OCI-LY3 (cell line): ENCODE results near the gene OXLD1.
A peak's percentile ranks its signal among the peaks of the same experiment; 100 is the strongest.

Experiments used
- H2AFZ ChIP-seq: fragments of 200-600, 300-600 bp; shearing (Covaris generic); 2 replicates; pipeline ENCODE4 v1.6.0; 2014; ENCODE audit warnings: antibody characterized with exemption, low read depth, low read length
- H3K27ac ChIP-seq: fragments of 200-600, 300-600 bp; sonication (generic); 2 replicates; pipeline ENCODE4 v1.5.1; 2014; ENCODE audit warnings: mild to moderate bottlenecking, low read length, moderate library complexity, mixed read lengths
- H3K27me3 ChIP-seq: fragments of 200-600, 300-600 bp; sonication (generic); 2 replicates; pipeline ENCODE4 v1.6.1; 2014; ENCODE audit warnings: low read depth, low read length, mixed read lengths
- H3K36me3 ChIP-seq: fragments of 200-600, 300-600 bp; sonication (generic); replicated peaks from 2 replicates; pipeline ENCODE3; 2014; ENCODE audit warnings: low read depth, low read length, mixed read lengths
- H3K4me1 ChIP-seq: fragments of 300-600, 200-600 bp; sonication (generic); 2 replicates; pipeline ENCODE4 v1.6.1; 2014; ENCODE audit warnings: low read length, mixed read lengths
- H3K4me2 ChIP-seq: fragments of 200-600, 300-600 bp; sonication (generic); 2 replicates; pipeline ENCODE4 v1.6.1; 2014; ENCODE audit warnings: low read length, mixed read lengths
- H3K4me3 ChIP-seq: fragments of 300-600, 200-600 bp; sonication (generic); 2 replicates; pipeline ENCODE4 v1.5.1; 2014; ENCODE audit warnings: antibody characterized with exemption, mild to moderate bottlenecking, low read length, moderate library complexity
- H3K79me2 ChIP-seq: fragments of 300-600, 200-600 bp; shearing (Covaris generic); 2 replicates; pipeline ENCODE4 v1.6.1; 2014; ENCODE audit warnings: mild to moderate bottlenecking, low read length, mixed read lengths
- H3K9ac ChIP-seq: fragments of 300-600, 200-600 bp; shearing (Covaris generic); 2 replicates; pipeline ENCODE4 v1.6.0; 2014; ENCODE audit warnings: mild to moderate bottlenecking, low read length, moderate library complexity
- H3K9me3 ChIP-seq: fragments of 200-600, 300-600 bp; shearing (Covaris generic); 2 replicates; pipeline ENCODE4 v1.6.1; 2014; ENCODE audit warnings: low read length, mixed read lengths; ENCODE audit not compliant: insufficient read depth
- H4K20me1 ChIP-seq: fragments of 200-600, 300-600 bp; sonication (generic); 2 replicates; pipeline ENCODE4 v1.6.1; 2016; ENCODE audit warnings: low read length, mixed read lengths; ENCODE audit not compliant: insufficient read depth
- EZH2phosphoT487 ChIP-seq: fragments of 200-600 bp; shearing (Covaris generic); IDR thresholded peaks from 2 replicates; pipeline ENCODE4 v1.6.1; 2018; ENCODE audit warnings: antibody characterized with exemption, mixed run types, low read depth
- TF ChIP-seq, protein P1 (sequence below): fragments of 200-600, 300-600 bp; sonication (generic); IDR thresholded peaks from 2 replicates; pipeline ENCODE4 v1.5.1; 2014; ENCODE audit warnings: antibody characterized with exemption, low read length, low read depth

OXLD1 gene

GRCh38 chr17:81666342-81667191 lies at the start of gene OXLD1, which contains the start of gene CCDC137:
Gene OXLD1, minus strand, starts transcription at chr17:81666605. Its CDS starts 28 bp downstream, at chr17:81666577.
Gene CCDC137, plus strand, starts transcription at chr17:81666737. Its CDS starts 30 bp downstream, at chr17:81666767.
- Histone ChIP-seq H3K27me3 (no peaks in the 10 kb centered on the region), H3K79me2 (peaks cover 42% of the 10 kb centered on the region), H2AFZ (no peak within 1 kb of the TSS), H3K27ac (peak within 1 kb of the TSS; percentile 67), H3K9me3 (no peaks in the 10 kb centered on the region), H3K9ac (peak within 1 kb of the TSS; percentile 94), H3K4me1 (peaks cover 22% of the 10 kb centered on the region), H4K20me1 (no peaks in the 10 kb centered on the region), H3K4me3 (peak within 1 kb of the TSS; percentile 96), H3K36me3 (peaks cover 37% of the 10 kb centered on the region), H3K4me2 (peak within 1 kb of the TSS; percentile 93)
- no peak for TF ChIP-seq EZH2phosphoT487

DNA sequence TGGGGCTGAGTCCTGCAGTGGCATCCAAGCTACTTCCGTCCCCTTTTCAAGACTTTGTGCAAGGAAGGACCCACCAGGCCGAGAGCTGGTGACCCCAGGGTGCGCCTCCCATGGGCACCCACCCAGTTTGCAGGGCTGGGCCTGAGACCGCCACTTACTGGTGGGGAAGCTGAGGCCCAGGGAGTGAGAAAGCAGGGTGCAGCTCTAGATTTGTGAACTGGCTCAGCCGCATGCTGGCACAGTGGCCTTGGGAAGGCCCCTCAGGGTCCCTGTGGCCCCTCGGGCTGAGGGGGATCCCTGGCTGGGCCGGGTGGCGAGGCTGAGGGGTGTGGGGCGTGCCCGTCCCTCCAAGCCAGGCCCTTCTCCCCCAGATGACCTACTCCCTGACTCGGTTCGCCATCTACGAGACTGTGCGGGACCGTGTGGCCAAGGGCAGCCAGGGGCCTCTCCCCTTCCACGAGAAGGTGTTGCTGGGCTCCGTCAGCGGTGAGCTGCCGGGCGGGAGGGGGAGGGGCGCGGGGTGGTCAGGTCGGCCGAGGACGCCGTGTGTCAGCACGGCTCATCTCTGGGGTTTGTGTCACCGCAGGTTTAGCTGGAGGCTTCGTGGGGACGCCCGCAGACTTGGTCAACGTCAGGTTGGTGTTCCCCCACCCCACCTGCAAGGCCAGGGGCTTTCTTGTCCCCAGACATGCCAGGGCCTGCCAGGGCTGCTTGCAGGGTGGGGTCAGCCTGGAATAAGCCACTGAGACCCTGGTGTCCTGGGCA lies 48.9 kb upstream of the OXLD1 start:
- H4K20me1 ChIP-seq, result peaks cover 5% of the 10 kb centered on the region; the same call in 1 of the 2 replicates

DNA sequence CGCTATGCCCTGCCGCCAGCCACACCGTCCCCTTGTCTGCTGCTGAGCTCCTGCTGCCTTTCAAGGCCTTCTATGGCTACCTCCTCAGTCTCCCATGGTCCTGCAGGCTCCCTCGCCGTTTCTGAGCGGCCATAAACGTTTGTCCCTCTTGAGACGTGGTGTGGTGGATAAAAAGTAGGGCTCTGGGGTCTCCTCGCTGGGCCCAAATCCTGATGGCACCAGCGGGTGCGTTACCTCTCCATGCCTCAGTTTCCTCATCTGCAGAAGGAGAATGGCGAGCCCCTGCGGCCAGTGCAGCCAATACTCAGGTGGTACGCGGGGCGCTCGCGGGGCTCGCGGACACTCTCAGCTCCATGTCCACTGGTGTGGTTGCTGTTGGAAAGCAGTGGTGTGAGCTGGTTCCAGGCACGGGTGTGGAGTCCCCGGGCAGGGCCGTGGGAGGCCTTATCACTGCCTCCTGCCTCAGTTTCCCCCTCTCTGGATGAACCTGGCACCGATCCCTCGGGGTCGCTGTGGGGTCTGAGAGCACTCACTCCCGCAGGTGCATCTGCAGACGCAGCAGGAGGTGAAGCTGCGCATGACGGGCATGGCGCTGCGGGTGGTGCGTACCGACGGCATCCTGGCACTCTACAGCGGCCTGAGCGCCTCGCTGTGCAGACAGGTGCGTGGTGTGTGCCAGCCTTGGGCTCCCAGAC lies 48.2 kb upstream of the OXLD1 start:
- TF ChIP-seq EZH2phosphoT487, result no peak
- TF ChIP-seq, protein P1, sequence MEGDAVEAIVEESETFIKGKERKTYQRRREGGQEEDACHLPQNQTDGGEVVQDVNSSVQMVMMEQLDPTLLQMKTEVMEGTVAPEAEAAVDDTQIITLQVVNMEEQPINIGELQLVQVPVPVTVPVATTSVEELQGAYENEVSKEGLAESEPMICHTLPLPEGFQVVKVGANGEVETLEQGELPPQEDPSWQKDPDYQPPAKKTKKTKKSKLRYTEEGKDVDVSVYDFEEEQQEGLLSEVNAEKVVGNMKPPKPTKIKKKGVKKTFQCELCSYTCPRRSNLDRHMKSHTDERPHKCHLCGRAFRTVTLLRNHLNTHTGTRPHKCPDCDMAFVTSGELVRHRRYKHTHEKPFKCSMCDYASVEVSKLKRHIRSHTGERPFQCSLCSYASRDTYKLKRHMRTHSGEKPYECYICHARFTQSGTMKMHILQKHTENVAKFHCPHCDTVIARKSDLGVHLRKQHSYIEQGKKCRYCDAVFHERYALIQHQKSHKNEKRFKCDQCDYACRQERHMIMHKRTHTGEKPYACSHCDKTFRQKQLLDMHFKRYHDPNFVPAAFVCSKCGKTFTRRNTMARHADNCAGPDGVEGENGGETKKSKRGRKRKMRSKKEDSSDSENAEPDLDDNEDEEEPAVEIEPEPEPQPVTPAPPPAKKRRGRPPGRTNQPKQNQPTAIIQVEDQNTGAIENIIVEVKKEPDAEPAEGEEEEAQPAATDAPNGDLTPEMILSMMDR, result no peak
- peaks cover 5% of the 10 kb centered on the region; the same call in 1 of the 2 replicates for H4K20me1 ChIP-seq
- no peak overlapping the region for H3K4me3 ChIP-seq
- peaks cover 26% of the 10 kb centered on the region for H3K79me2 ChIP-seq
- peaks cover 4% of the 10 kb centered on the region for H3K36me3 ChIP-seq
- H3K9ac ChIP-seq, result no peak overlapping the region
- H3K9me3 ChIP-seq, result no peaks in the 10 kb centered on the region
- peaks cover 19% of the 10 kb centered on the region for H3K4me1 ChIP-seq
- no peak overlapping the region for H2AFZ ChIP-seq
- H3K27me3 ChIP-seq, result no peaks in the 10 kb centered on the region
- no peak overlapping the region for H3K27ac ChIP-seq
- no peak overlapping the region for H3K4me2 ChIP-seq

More for the DNA sequence above, 48.9 kb upstream of the OXLD1 start:
- TF ChIP-seq, protein P1, result no peak
- no peak for TF ChIP-seq EZH2phosphoT487
- Histone ChIP-seq H3K9me3 (no peaks in the 10 kb centered on the region), H3K79me2 (peaks cover 26% of the 10 kb centered on the region), H3K4me2 (no peak overlapping the region), H3K4me3 (no peak overlapping the region), H2AFZ (no peak overlapping the region), H3K36me3 (peaks cover 4% of the 10 kb centered on the region), H3K9ac (no peak overlapping the region), H3K4me1 (peaks cover 19% of the 10 kb centered on the region), H3K27ac (no peak overlapping the region), H3K27me3 (no peaks in the 10 kb centered on the region)

GRCh38 chr17:81713556-81714411 lies 47.4 kb upstream of the OXLD1 start:
- Histone ChIP-seq H3K9ac (peak overlapping the region; percentile 62; the same call in 1 of the 2 replicates), H3K79me2 (peaks cover 26% of the 10 kb centered on the region), H3K4me3 (peak overlapping the region; percentile 84), H3K27me3 (no peaks in the 10 kb centered on the region), H4K20me1 (peaks cover 5% of the 10 kb centered on the region; the same call in 1 of the 2 replicates), H2AFZ (no peak overlapping the region), H3K9me3 (no peaks in the 10 kb centered on the region), H3K4me2 (peak overlapping the region; percentile 97), H3K27ac (no peak overlapping the region), H3K4me1 (peaks cover 19% of the 10 kb centered on the region), H3K36me3 (peaks cover 4% of the 10 kb centered on the region)
- TF ChIP-seq EZH2phosphoT487, result no peak
- TF ChIP-seq, protein P1, result no peak
